Urothelium cell line (cell line): Measurements from ENCODE around the gene SPAG7.

Experiments
- DNase-seq: peaks from one replicate; pipeline ENCODE4 v3.0.0; 2011; ENCODE audit warnings: low spot score, mixed read lengths
- FAIRE-seq: peaks from 2 replicates; lab custom pipeline; 2011; peaks lifted over from hg19 to GRCh38; lab: Jason Lieb, UNC

SPAG7 gene

GRCh38 chr17:4950746-4951204 lies 16.8 kb downstream of the SPAG7 start, which contains the start of gene ENO3:
TSS of gene ENO3 (plus strand) at chr17:4951119. CDS start at chr17:4951830, 711 bp downstream.
- FAIRE-seq (no peak), DNase-seq (no peak)

GRCh38 chr17:4950075-4950745 lies 17.4 kb downstream of the SPAG7 start:
- no peak for DNase-seq
- FAIRE-seq, result no peak

GRCh38 chr17:4949321-4950074 lies 18.1 kb downstream of the SPAG7 start:
- FAIRE-seq, result no peak

GRCh38 chr17:4948931-4949320 lies 18.7 kb downstream of the SPAG7 start:
- FAIRE-seq (no peak), DNase-seq (peak; percentile 85)

More at GRCh38 chr17:4949321-4950074, 18.1 kb downstream of the SPAG7 start:
- DNase-seq, result peak; percentile 70

GRCh38 chr17:4948166-4948930 lies 19.3 kb downstream of the SPAG7 start, which contains the start of gene PFN1:
TSS of gene PFN1 (minus strand) at chr17:4948530. CDS start at chr17:4948394, 136 bp downstream.
- DNase-seq, result peak; percentile 75

GRCh38 chr17:4947411-4948165 lies 20.0 kb downstream of the SPAG7 start:
- DNase-seq, result peak; percentile 50
- FAIRE-seq, result no peak

More at GRCh38 chr17:4948166-4948930, 19.3 kb downstream of the SPAG7 start, which contains the start of gene PFN1:
- FAIRE-seq, result no peak

GRCh38 chr17:4947010-4947410 lies 20.6 kb downstream of the SPAG7 start:
- FAIRE-seq, result no peak

GRCh38 chr17:4946312-4946976 lies 21.2 kb downstream of the SPAG7 start:
- DNase-seq (no peak), FAIRE-seq (no peak)

More at GRCh38 chr17:4947010-4947410, 20.6 kb downstream of the SPAG7 start:
- DNase-seq, result no peak

- DNase-seq (no peak), FAIRE-seq (no peak)
Measured at GRCh38 chr17:4945944-4946280, 21.7 kb downstream of the SPAG7 start.

- FAIRE-seq, result no peak
- DNase-seq, result peak; percentile 78
Measured at GRCh38 chr17:4945176-4945943, 22.3 kb downstream of the SPAG7 start.

GRCh38 chr17:4944554-4945175 lies 23.0 kb downstream of the SPAG7 start:
- FAIRE-seq (no peak), DNase-seq (no peak)

- FAIRE-seq (no peak), DNase-seq (no peak)
Measured at GRCh38 chr17:4944163-4944553, 23.5 kb downstream of the SPAG7 start.

GRCh38 chr17:4942760-4943508 lies 24.7 kb downstream of the SPAG7 start:
- FAIRE-seq (no peak), DNase-seq (no peak)

GRCh38 chr17:4941319-4941610 lies 26.4 kb downstream of the SPAG7 start:
- FAIRE-seq, result no peak
- DNase-seq, result no peak

- DNase-seq (peak; percentile 76), FAIRE-seq (no peak)
Measured at GRCh38 chr17:4940555-4941318, 26.9 kb downstream of the SPAG7 start.

GRCh38 chr17:4939796-4940554 lies 27.6 kb downstream of the SPAG7 start, which contains the start of the genes RNF167 and SLC25A11:
TSS of gene RNF167 (plus strand) at chr17:4940268. CDS start at chr17:4940910, 642 bp downstream.
TSS of gene SLC25A11 (minus strand) at chr17:4940046. CDS start at chr17:4939910, 136 bp downstream.
- FAIRE-seq, result peak; percentile 5
- DNase-seq, result peak; percentile 92

- no peak for FAIRE-seq
- DNase-seq, result no peak
Measured at GRCh38 chr17:4939546-4939795, 28.1 kb downstream of the SPAG7 start.
